Endothelial cell (in vitro differentiated cells): ENCODE results near the gene TAS2R60. TPM values are rescaled to one million over a fixed set of nuclear protein-coding genes. Genes with fewer than 3 reads are reported as not detected.
"Not testable (repeated sequence)": the region's sequence is repeated elsewhere in the genome, so short reads cannot be mapped to it uniquely, and the experiment has no call there.

ENCODE experiments used
- DNase-seq: peaks from one replicate; pipeline ENCODE4 v3.0.0; 2021; ENCODE audit warnings: low spot score
- H3K27ac Mint-ChIP-seq: one replicate; pipeline ENCODE4 v1.8.0; 2021; ENCODE audit warnings: mixed read lengths, inconsistent platforms; ENCODE audit not compliant: unreplicated experiment
- H3K27me3 Mint-ChIP-seq: one replicate; pipeline ENCODE4 v1.8.0; 2021; ENCODE audit warnings: mild to moderate bottlenecking, moderate library complexity, mixed read lengths, inconsistent platforms; ENCODE audit not compliant: unreplicated experiment
- H3K36me3 Mint-ChIP-seq: one replicate; pipeline ENCODE4 v1.8.0; 2021; ENCODE audit warnings: mild to moderate bottlenecking, low read depth, mixed read lengths, inconsistent platforms; ENCODE audit not compliant: unreplicated experiment
- H3K4me1 Mint-ChIP-seq: one replicate; pipeline ENCODE4 v1.8.0; 2021; ENCODE audit warnings: mild to moderate bottlenecking, mixed read lengths, inconsistent platforms; ENCODE audit not compliant: unreplicated experiment
- H3K4me3 Mint-ChIP-seq: one replicate; pipeline ENCODE4 v1.8.0; 2021; ENCODE audit warnings: mild to moderate bottlenecking, mixed read lengths, inconsistent platforms; ENCODE audit not compliant: unreplicated experiment
- H3K9me3 Mint-ChIP-seq: one replicate; pipeline ENCODE4 v1.8.0; 2021; ENCODE audit warnings: mixed read lengths, inconsistent platforms; ENCODE audit not compliant: unreplicated experiment
- total RNA-seq: library from RNA; stranded (reverse); fragmentation: NEBNext Ultra II Directional; extraction: Animal tissue kit (Norgen Biotek cat#: 25700); gene quantifications from one replicate; pipeline ENCODE4 v1.2.1, GENCODE V29; 2021; ENCODE audit not compliant: unreplicated experiment
- TF ChIP-seq, protein P1 (sequence below): fragments of 200-600 bp; sonication (generic); IDR thresholded peaks from one replicate; pipeline ENCODE4 v1.5.0; 2021; ENCODE audit warnings: antibody characterized with exemption; ENCODE audit not compliant: unreplicated experiment

TAS2R60 gene
- total RNA-seq, 1 donor from 2014 or later = not detected

DNA sequence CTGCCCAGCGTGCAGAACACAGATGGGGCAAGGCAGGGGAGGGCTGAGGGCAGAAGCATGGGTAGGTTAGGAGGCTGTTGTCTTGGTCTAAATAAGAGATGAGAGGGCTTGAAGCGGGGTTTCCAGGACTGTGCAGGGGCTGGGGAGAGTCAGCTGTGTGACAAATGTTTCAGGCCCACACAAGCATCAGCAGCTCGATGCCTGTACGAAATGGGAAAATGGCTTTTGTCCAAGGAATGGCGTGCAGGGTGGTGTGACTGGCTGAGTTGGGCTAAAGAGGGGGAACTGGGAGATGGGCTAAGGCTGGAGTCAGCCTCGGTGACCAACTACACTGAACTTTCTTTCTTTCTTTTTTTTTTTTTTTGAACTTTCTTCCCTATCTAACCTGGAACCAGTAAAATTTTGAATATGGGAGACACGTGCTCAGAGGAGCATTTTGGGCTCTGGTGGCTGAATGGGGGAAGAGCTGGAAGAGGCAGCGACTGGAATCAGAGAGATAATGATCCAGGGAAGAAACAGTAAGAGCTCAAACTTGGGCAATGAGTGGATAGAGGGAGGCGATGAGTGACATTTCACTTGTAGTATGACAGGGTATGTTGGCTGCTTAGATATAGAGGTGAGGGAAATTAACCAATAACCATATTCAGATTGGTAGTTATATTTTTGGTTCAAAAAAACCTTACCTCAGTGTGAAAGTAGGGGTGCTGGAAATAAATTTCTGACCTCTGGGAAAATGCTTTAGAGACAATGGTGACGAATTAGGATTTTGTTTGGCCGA, 24.4 kb upstream of the TAS2R60 start:
- Mint-ChIP-seq H3K27me3 (peaks cover 1% of the 10 kb centered on the region), H3K27ac (no peak overlapping the region), H3K4me3 (no peak overlapping the region), H3K36me3 (peaks cover 8% of the 10 kb centered on the region), H3K9me3 (no peaks in the 10 kb centered on the region), H3K4me1 (peaks cover 4% of the 10 kb centered on the region)
- DNase-seq = no peak
- TF ChIP-seq, protein P1, sequence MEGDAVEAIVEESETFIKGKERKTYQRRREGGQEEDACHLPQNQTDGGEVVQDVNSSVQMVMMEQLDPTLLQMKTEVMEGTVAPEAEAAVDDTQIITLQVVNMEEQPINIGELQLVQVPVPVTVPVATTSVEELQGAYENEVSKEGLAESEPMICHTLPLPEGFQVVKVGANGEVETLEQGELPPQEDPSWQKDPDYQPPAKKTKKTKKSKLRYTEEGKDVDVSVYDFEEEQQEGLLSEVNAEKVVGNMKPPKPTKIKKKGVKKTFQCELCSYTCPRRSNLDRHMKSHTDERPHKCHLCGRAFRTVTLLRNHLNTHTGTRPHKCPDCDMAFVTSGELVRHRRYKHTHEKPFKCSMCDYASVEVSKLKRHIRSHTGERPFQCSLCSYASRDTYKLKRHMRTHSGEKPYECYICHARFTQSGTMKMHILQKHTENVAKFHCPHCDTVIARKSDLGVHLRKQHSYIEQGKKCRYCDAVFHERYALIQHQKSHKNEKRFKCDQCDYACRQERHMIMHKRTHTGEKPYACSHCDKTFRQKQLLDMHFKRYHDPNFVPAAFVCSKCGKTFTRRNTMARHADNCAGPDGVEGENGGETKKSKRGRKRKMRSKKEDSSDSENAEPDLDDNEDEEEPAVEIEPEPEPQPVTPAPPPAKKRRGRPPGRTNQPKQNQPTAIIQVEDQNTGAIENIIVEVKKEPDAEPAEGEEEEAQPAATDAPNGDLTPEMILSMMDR = no peak

DNA sequence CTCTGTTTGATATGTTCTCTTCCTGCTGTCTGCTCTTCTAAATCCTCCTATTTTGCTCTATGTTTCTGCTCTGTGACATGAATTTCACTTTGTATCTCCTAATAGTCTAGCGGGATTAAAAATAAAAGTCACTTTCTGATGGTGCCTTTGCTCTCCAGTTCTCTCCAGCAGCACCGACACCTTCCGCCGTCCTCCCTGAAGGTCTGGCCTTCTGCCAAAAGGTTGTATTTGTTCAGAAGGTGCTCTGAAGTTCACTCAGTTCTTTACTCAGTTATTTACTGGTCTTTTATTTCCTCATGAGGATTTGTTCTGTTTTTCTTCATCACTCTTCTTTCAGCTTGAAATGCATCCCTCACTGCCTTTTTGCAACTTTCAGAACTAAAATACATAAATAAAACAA, 23.4 kb upstream of the TAS2R60 start:
- Mint-ChIP-seq H3K9me3 (no peaks in the 10 kb centered on the region), H3K4me3 (no peak overlapping the region), H3K27me3 (peaks cover 1% of the 10 kb centered on the region), H3K27ac (no peak overlapping the region), H3K4me1 (peaks cover 4% of the 10 kb centered on the region), H3K36me3 (peaks cover 8% of the 10 kb centered on the region)
- no peak for DNase-seq
- TF ChIP-seq, protein P1 = no peak

DNA sequence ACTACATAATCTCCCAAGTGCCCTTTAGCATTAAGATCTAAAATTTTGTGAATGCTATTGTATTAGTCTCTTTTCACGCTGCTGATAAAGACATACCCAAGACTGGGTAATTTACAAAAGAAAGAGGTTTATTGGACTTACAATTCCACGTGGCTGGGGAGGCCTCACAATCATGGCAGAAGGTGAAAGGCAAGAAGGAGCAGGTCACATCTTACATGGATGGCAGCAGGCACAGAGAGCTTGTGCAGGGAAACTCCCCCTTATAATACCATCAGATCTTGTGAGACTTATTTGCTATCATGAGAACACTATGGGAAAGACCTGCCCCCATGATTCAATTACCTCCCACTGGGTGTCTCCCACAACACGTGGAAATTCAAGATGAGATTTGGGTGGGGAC, 22.6 kb upstream of the TAS2R60 start:
- H3K9me3 Mint-ChIP-seq, H3K4me3 Mint-ChIP-seq, DNase-seq, H3K27ac Mint-ChIP-seq, H3K27me3 Mint-ChIP-seq, H3K36me3 Mint-ChIP-seq, H3K4me1 Mint-ChIP-seq: not testable (repeated sequence)

DNA sequence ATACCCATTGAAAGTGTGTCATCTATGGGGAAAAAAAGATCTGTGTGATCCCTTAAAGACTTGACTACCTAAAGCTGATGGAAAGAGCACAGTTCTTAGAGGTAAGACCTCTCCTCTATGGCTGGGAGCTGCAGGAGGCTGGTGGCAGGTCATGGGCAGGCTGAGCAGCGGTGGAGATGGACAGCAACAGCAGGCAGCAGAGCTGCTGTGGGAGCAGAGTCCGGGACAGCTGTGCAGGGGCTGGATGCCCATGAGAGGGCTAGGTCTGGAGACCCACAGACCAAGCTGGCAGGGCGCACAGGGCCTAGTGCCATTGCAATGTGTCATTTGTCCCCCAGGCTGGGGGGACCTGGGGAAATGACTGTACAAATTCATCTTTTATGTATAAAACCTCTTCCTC, 21.2 kb upstream of the TAS2R60 start:
- H3K4me1 Mint-ChIP-seq = peaks cover 4% of the 10 kb centered on the region
- peaks cover 1% of the 10 kb centered on the region for H3K27me3 Mint-ChIP-seq
- H3K4me3 Mint-ChIP-seq = no peak overlapping the region
- H3K9me3 Mint-ChIP-seq = no peaks in the 10 kb centered on the region
- TF ChIP-seq, protein P1 = no peak
- peaks cover 8% of the 10 kb centered on the region for H3K36me3 Mint-ChIP-seq
- no peak for DNase-seq
- H3K27ac Mint-ChIP-seq = no peak overlapping the region

DNA sequence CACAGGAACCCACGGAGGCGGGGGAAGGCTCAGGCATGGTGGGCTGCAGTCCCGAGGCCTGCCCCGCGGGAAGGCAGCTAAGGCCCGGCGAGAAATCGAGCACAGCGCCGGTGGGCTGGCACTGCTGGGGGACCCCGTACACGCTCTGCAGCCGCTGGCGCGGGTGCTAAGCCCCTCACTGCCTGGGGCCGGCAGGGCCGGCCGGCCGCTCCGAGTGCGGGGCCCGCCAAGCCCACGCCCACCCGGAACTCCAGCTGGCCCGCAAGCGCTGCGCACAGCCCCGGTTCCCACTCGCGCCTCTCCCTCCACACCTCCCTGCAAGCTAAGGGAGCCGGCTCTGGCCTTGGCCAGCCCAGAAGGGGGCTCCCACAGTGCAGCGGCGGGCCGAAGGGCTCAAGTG, 18.8 kb upstream of the TAS2R60 start:
- not testable (repeated sequence) for H3K9me3 Mint-ChIP-seq, H3K27ac Mint-ChIP-seq, DNase-seq, H3K36me3 Mint-ChIP-seq, H3K27me3 Mint-ChIP-seq, H3K4me3 Mint-ChIP-seq, H3K4me1 Mint-ChIP-seq

DNA sequence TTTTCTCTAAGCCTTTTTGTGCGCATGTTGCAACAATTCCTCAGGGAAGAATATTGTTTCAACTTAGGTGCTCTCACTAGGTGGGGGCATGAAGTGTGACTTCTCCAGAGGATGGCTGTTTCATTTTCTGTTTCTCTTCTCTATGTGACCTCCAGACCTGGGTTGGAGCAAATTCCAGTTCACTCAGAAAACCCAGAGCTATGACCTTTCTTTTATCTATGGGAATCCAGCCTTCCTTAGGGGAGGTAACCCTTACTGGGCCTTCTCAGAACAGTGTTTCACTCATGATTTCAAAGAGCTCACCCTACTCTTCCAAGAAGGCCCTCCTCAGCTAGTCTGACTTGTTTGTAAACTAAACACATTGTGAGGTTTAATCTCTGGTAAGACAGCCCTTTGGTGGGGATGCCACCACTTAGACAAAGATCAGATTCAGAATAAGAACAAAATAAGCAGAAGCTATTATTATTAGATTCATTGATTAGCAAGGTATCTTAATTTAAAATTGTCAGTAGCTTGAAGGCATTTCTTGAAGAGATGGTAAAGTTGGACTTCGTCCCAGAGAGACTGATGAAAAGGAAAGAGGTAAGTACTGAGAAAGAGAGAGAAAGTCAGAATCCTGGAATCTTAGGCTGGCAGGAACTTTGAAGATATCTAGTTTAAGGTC, 16.6 kb upstream of the TAS2R60 start:
- Mint-ChIP-seq H3K4me1 (no peaks in the 10 kb centered on the region), H3K27me3 (no peaks in the 10 kb centered on the region), H3K4me3 (no peak overlapping the region), H3K36me3 (peaks cover 8% of the 10 kb centered on the region), H3K27ac (no peak overlapping the region), H3K9me3 (no peaks in the 10 kb centered on the region)
- TF ChIP-seq, protein P1 = no peak
- no peak for DNase-seq
